Neural progenitor cell (in vitro differentiated cells): ENCODE data around the gene SBK2.

Source experiments
- EZH2phosphoT487 ChIP-seq: fragments of 200-600 bp; sonication (generic); IDR thresholded peaks from 2 replicates; pipeline ENCODE4 v1.6.1; 2017; ENCODE audit warnings: antibody characterized with exemption
- TF ChIP-seq, protein P1 (sequence below): fragments of 200-600 bp; sonication (generic); IDR thresholded peaks from 2 replicates; pipeline ENCODE4 v1.5.1; 2017; ENCODE audit warnings: antibody characterized with exemption, mild to moderate bottlenecking

DNA sequence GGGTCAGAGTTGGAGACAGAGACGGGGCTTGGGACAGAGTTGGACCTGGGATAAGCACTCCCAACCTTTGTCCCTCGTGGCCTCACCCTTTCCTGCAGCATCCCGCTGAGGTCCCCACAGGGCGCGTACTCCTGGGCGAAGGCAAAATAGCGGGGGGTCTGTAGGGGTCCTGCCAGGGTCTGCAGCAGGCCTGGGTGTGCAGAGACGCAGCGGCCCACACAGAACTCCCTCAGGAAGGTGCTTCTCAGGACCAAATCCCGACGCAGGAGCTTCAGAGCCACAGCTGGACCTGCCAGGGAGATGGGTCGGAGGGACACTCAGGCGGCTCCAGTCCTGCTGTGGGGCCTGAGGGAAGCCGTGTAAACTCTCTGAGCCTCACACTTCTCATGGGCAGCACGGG, 7.1 kb upstream of the SBK2 start:
- TF ChIP-seq EZH2phosphoT487 = no peak
- TF ChIP-seq, protein P1, sequence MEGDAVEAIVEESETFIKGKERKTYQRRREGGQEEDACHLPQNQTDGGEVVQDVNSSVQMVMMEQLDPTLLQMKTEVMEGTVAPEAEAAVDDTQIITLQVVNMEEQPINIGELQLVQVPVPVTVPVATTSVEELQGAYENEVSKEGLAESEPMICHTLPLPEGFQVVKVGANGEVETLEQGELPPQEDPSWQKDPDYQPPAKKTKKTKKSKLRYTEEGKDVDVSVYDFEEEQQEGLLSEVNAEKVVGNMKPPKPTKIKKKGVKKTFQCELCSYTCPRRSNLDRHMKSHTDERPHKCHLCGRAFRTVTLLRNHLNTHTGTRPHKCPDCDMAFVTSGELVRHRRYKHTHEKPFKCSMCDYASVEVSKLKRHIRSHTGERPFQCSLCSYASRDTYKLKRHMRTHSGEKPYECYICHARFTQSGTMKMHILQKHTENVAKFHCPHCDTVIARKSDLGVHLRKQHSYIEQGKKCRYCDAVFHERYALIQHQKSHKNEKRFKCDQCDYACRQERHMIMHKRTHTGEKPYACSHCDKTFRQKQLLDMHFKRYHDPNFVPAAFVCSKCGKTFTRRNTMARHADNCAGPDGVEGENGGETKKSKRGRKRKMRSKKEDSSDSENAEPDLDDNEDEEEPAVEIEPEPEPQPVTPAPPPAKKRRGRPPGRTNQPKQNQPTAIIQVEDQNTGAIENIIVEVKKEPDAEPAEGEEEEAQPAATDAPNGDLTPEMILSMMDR = no peak
